ENCODE data around the gene PLOD2.

The PLOD2 gene

DNA sequence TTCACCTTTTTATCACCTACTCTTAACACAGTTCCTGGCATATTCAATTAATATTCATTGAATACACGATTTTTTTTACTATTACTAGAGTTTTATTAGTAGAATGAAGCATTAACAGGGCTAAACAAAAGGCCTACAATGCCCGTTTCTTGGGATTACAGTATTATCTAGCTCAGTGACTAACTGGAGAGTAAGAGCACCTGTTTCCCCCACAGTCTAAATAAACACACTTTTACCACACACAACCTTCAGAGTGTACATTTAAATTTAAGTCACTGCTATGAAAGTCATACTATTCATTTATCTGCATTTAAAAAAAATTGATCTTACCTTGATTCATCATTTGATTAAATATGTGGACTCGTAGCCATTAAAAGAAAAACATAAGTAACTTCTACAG lies 74.8 kb downstream of the PLOD2 start:
- Histone ChIP-seq H3K4me1 (ENCODE audit: control insufficient read depth, insufficient read depth, low read length, unreplicated experiment) (peaks cover 6% of the 10 kb centered on the region), H2AFZ (ENCODE audit: low read length, unreplicated experiment) (no peak overlapping the region)

GRCh38 chr3:146085678-146086077 lies 75.3 kb downstream of the PLOD2 start:
- Histone ChIP-seq H3K4me1 (ENCODE audit: control insufficient read depth, insufficient read depth, low read length, unreplicated experiment) (peaks cover 1% of the 10 kb centered on the region), H3K27ac (ENCODE audit: low read depth, low read length) (no peak overlapping the region), H3K27me3 (ENCODE audit: insufficient read depth, low read length) (no peaks in the 10 kb centered on the region), H3K4me3 (ENCODE audit: low read depth, low read length) (no peak overlapping the region), H2AFZ (ENCODE audit: low read length, unreplicated experiment) (no peak overlapping the region), H3K36me3 (ENCODE audit: insufficient read depth, low read length) (peaks cover 53% of the 10 kb centered on the region), H3K79me2 (ENCODE audit: control insufficient read depth, insufficient read depth, low read length, unreplicated experiment) (peaks cover 12% of the 10 kb centered on the region)

More for the DNA sequence above, 74.8 kb downstream of the PLOD2 start:
- H3K27me3 ChIP-seq (ENCODE audit: insufficient read depth, low read length) = no peaks in the 10 kb centered on the region
- peaks cover 16% of the 10 kb centered on the region for H3K79me2 ChIP-seq (ENCODE audit: control insufficient read depth, insufficient read depth, low read length, unreplicated experiment)
- H3K36me3 ChIP-seq (ENCODE audit: insufficient read depth, low read length) = peaks cover 51% of the 10 kb centered on the region
- H3K4me3 ChIP-seq (ENCODE audit: low read depth, low read length) = no peak overlapping the region
- no peak overlapping the region for H3K27ac ChIP-seq (ENCODE audit: low read depth, low read length)

DNA sequence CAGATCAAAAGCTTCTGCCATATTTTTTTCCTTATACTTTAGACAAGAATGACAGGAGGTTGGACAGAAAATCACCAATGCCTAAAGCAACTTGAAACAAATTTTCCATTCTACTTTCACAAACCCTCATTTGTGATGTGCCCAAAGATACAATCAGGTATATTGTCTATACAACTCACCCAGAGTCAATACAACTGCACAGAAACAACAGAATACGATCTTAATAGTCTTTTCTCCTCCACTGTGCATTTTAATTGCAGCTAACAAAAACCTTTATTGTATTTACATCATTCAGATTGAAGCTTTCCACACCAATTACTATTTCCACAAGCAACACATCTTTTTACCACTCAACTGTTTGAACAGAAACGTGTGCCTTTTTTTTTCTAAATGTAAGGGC lies 80.4 kb downstream of the PLOD2 start:
- Histone ChIP-seq H3K27me3 (ENCODE audit: insufficient read depth, low read length) (no peaks in the 10 kb centered on the region), H3K4me3 (ENCODE audit: low read depth, low read length) (no peak overlapping the region), H3K36me3 (ENCODE audit: insufficient read depth, low read length) (peaks cover 63% of the 10 kb centered on the region), H3K27ac (ENCODE audit: low read depth, low read length) (no peak overlapping the region), H2AFZ (ENCODE audit: low read length, unreplicated experiment) (no peak overlapping the region), H3K79me2 (ENCODE audit: control insufficient read depth, insufficient read depth, low read length, unreplicated experiment) (peaks cover 15% of the 10 kb centered on the region), H3K4me1 (ENCODE audit: control insufficient read depth, insufficient read depth, low read length, unreplicated experiment) (peaks cover 23% of the 10 kb centered on the region)

DNA sequence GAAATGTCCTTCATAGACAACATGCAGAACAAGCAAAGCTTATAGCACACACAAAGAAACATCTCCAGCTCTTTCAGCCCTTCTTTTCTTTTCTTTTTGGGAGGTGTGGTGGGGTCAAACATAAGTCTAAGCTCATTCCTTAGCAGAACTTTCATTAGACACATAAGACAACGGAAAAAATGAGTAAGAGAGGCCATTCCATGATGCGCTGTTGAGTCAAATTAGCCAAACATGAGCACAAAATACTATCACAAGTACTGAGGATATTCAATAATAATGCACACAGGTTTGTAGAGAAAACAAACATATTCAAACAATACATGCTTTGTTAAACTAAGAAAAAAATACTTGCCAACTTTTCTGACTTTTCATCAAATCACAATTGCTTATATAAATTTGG lies 83.0 kb downstream of the PLOD2 start:
- no peak overlapping the region for H3K4me3 ChIP-seq (ENCODE audit: low read depth, low read length)
- H3K36me3 ChIP-seq (ENCODE audit: insufficient read depth, low read length) = peaks cover 62% of the 10 kb centered on the region
- H2AFZ ChIP-seq (ENCODE audit: low read length, unreplicated experiment) = no peak overlapping the region
- peaks cover 41% of the 10 kb centered on the region for H3K4me1 ChIP-seq (ENCODE audit: control insufficient read depth, insufficient read depth, low read length, unreplicated experiment)
- H3K27ac ChIP-seq (ENCODE audit: low read depth, low read length) = peak overlapping the region; percentile 17; the same call in 1 of the 2 replicates
- H3K79me2 ChIP-seq (ENCODE audit: control insufficient read depth, insufficient read depth, low read length, unreplicated experiment) = peaks cover 18% of the 10 kb centered on the region
- no peaks in the 10 kb centered on the region for H3K27me3 ChIP-seq (ENCODE audit: insufficient read depth, low read length)

GRCh38 chr3:146077181-146077580 lies 83.8 kb downstream of the PLOD2 start:
- Histone ChIP-seq H3K79me2 (ENCODE audit: control insufficient read depth, insufficient read depth, low read length, unreplicated experiment) (peaks cover 18% of the 10 kb centered on the region), H3K4me1 (ENCODE audit: control insufficient read depth, insufficient read depth, low read length, unreplicated experiment) (peaks cover 50% of the 10 kb centered on the region)

GRCh38 chr3:146072824-146073223 lies 88.2 kb downstream of the PLOD2 start:
- Histone ChIP-seq H3K4me1 (ENCODE audit: control insufficient read depth, insufficient read depth, low read length, unreplicated experiment) (peaks cover 46% of the 10 kb centered on the region), H3K27ac (ENCODE audit: low read depth, low read length) (peak overlapping the region; percentile 28; the same call in 1 of the 2 replicates), H3K79me2 (ENCODE audit: control insufficient read depth, insufficient read depth, low read length, unreplicated experiment) (peaks cover 5% of the 10 kb centered on the region), H3K36me3 (ENCODE audit: insufficient read depth, low read length) (peaks cover 43% of the 10 kb centered on the region), H3K27me3 (ENCODE audit: insufficient read depth, low read length) (no peaks in the 10 kb centered on the region), H2AFZ (ENCODE audit: low read length, unreplicated experiment) (no peak overlapping the region), H3K4me3 (ENCODE audit: low read depth, low read length) (no peak overlapping the region)

More at GRCh38 chr3:146077181-146077580, 83.8 kb downstream of the PLOD2 start:
- peaks cover 58% of the 10 kb centered on the region for H3K36me3 ChIP-seq (ENCODE audit: insufficient read depth, low read length)
- H2AFZ ChIP-seq (ENCODE audit: low read length, unreplicated experiment) = no peak overlapping the region
- H3K4me3 ChIP-seq (ENCODE audit: low read depth, low read length) = no peak overlapping the region
- H3K27me3 ChIP-seq (ENCODE audit: insufficient read depth, low read length) = no peaks in the 10 kb centered on the region
- peak overlapping the region; percentile 22 for H3K27ac ChIP-seq (ENCODE audit: low read depth, low read length)

DNA sequence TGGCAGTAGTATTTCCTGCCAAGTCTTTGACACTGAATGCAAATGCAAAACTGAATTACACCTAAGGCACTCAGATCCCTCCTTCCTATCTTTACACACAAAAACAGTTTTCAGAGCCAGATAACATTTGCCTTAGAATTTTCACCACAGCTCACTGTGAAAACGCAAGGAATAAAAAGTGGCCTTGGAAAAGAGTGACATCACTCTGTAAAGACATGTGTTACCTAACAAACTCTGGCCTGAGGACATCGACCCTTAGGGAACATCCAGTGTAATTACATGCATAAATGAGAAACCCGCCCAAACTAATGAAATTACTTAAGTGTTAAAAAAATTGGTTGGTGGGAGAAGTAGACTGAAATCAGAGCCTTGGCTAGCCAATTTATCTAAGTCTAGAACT lies 88.9 kb downstream of the PLOD2 start:
- no peaks in the 10 kb centered on the region for H3K27me3 ChIP-seq (ENCODE audit: insufficient read depth, low read length)
- H3K79me2 ChIP-seq (ENCODE audit: control insufficient read depth, insufficient read depth, low read length, unreplicated experiment) = peaks cover 5% of the 10 kb centered on the region
- no peak overlapping the region for H3K4me3 ChIP-seq (ENCODE audit: low read depth, low read length)
- H3K27ac ChIP-seq (ENCODE audit: low read depth, low read length) = peak overlapping the region; percentile 28
- H2AFZ ChIP-seq (ENCODE audit: low read length, unreplicated experiment) = no peak overlapping the region
- H3K36me3 ChIP-seq (ENCODE audit: insufficient read depth, low read length) = peaks cover 42% of the 10 kb centered on the region
- H3K4me1 ChIP-seq (ENCODE audit: control insufficient read depth, insufficient read depth, low read length, unreplicated experiment) = peaks cover 52% of the 10 kb centered on the region

GRCh38 chr3:146071632-146072031 lies 89.4 kb downstream of the PLOD2 start:
- no peaks in the 10 kb centered on the region for H3K27me3 ChIP-seq (ENCODE audit: insufficient read depth, low read length)
- no peak overlapping the region for H2AFZ ChIP-seq (ENCODE audit: low read length, unreplicated experiment)
- peaks cover 5% of the 10 kb centered on the region for H3K79me2 ChIP-seq (ENCODE audit: control insufficient read depth, insufficient read depth, low read length, unreplicated experiment)
- H3K36me3 ChIP-seq (ENCODE audit: insufficient read depth, low read length) = peaks cover 40% of the 10 kb centered on the region
- no peak overlapping the region for H3K4me3 ChIP-seq (ENCODE audit: low read depth, low read length)
- H3K27ac ChIP-seq (ENCODE audit: low read depth, low read length) = peak overlapping the region; percentile 28; the same call in 1 of the 2 replicates
- H3K4me1 ChIP-seq (ENCODE audit: control insufficient read depth, insufficient read depth, low read length, unreplicated experiment) = peaks cover 54% of the 10 kb centered on the region

DNA sequence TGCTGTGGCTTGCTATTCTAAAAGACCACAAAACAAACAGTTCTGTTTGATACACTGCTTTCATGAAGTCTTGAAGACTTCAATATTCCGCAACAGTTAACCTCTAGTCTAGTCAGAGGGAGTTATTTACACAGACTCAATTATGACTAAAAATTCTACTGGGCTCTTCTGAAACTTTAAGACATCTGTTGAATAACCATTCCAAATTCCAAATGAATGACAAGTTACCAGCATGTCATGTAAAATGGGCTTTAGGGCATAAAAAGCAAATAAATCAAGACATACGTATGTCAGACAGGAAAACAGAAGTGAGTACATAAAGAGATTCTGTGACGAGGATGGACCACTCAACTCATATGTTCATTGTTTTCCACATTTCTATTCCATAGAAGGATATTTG lies 93.9 kb downstream of the PLOD2 start:
- H3K27ac ChIP-seq (ENCODE audit: low read depth, low read length) = peak overlapping the region; percentile 78
- H2AFZ ChIP-seq (ENCODE audit: low read length, unreplicated experiment) = no peak overlapping the region
- no peak overlapping the region for H3K4me3 ChIP-seq (ENCODE audit: low read depth, low read length)
- peaks cover 57% of the 10 kb centered on the region for H3K36me3 ChIP-seq (ENCODE audit: insufficient read depth, low read length)
- H3K4me1 ChIP-seq (ENCODE audit: control insufficient read depth, insufficient read depth, low read length, unreplicated experiment) = peaks cover 28% of the 10 kb centered on the region
- peaks cover 6% of the 10 kb centered on the region for H3K79me2 ChIP-seq (ENCODE audit: control insufficient read depth, insufficient read depth, low read length, unreplicated experiment)
- no peaks in the 10 kb centered on the region for H3K27me3 ChIP-seq (ENCODE audit: insufficient read depth, low read length)

GRCh38 chr3:146065573-146066006 lies 95.4 kb downstream of the PLOD2 start:
- Histone ChIP-seq H3K4me1 (ENCODE audit: control insufficient read depth, insufficient read depth, low read length, unreplicated experiment) (peaks cover 21% of the 10 kb centered on the region), H3K36me3 (ENCODE audit: insufficient read depth, low read length) (peaks cover 49% of the 10 kb centered on the region), H3K79me2 (ENCODE audit: control insufficient read depth, insufficient read depth, low read length, unreplicated experiment) (peaks cover 6% of the 10 kb centered on the region), H3K4me3 (ENCODE audit: low read depth, low read length) (no peak overlapping the region), H3K27ac (ENCODE audit: low read depth, low read length) (peak overlapping the region; percentile 78), H3K27me3 (ENCODE audit: insufficient read depth, low read length) (no peaks in the 10 kb centered on the region), H2AFZ (ENCODE audit: low read length, unreplicated experiment) (no peak overlapping the region)

DNA sequence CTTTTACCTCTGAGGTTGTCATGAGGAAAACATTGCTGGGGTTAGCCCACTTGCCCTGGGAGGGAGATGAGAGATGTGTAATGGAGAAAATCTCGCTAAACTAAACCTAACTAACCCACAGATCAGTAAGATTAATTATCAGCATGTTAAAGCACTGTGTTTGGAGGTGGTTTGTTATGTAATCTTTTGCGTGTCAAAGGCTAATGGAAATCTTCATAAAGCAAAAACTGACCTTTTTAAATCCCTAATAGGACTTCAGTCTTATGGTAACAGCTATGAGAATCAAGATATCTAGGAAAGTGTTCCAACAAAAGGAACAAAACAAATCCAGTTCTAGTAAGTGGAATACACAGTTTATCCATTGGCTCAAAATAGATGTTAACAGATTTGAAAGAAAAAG lies 102.7 kb downstream of the PLOD2 start:
- Histone ChIP-seq H3K4me3 (ENCODE audit: low read depth, low read length) (no peak overlapping the region), H3K79me2 (ENCODE audit: control insufficient read depth, insufficient read depth, low read length, unreplicated experiment) (no peaks in the 10 kb centered on the region), H3K36me3 (ENCODE audit: insufficient read depth, low read length) (peaks cover 32% of the 10 kb centered on the region), H2AFZ (ENCODE audit: low read length, unreplicated experiment) (no peak overlapping the region), H3K27me3 (ENCODE audit: insufficient read depth, low read length) (no peaks in the 10 kb centered on the region), H3K27ac (ENCODE audit: low read depth, low read length) (no peak overlapping the region), H3K4me1 (ENCODE audit: control insufficient read depth, insufficient read depth, low read length, unreplicated experiment) (no peaks in the 10 kb centered on the region)

Measured in ACC112 (cell line).